ENCODE data around the gene QRFP.
A peak's percentile ranks its signal among the peaks of the same experiment; 100 is the strongest.

The QRFP gene

GRCh38 chr9:130904070-130905044 is 7.7 kb upstream of the QRFP start:
- DNase-seq: no peak

GRCh38 chr9:130903194-130904069 is 6.8 kb upstream of the QRFP start:
- DNase-seq: no peak

- no peak for DNase-seq
Observed at GRCh38 chr9:130902204-130903185, 5.9 kb upstream of the QRFP start.

- no peak for DNase-seq
Observed at GRCh38 chr9:130901498-130902203, 5.0 kb upstream of the QRFP start.

GRCh38 chr9:130900701-130901497 is 4.3 kb upstream of the QRFP start:
- DNase-seq: no peak

GRCh38 chr9:130899051-130899748 is 2.6 kb upstream of the QRFP start:
- no peak for DNase-seq

GRCh38 chr9:130898552-130898852 is 1.9 kb upstream of the QRFP start:
- no peak for DNase-seq

- no peak for DNase-seq
Observed at GRCh38 chr9:130897848-130898551, 1.4 kb upstream of the QRFP start.

GRCh38 chr9:130897105-130897751 is 616 bp upstream of the QRFP start:
- no peak for DNase-seq

- no peak for DNase-seq
Observed at GRCh38 chr9:130895481-130896232, 955 bp downstream of the QRFP start.

GRCh38 chr9:130895038-130895437 is 1.6 kb downstream of the QRFP start:
- DNase-seq: no peak

GRCh38 chr9:130894546-130894945 is 2.1 kb downstream of the QRFP start:
- no peak for DNase-seq

GRCh38 chr9:130893341-130894101 is 3.1 kb downstream of the QRFP start:
- peak; percentile 7 for DNase-seq

GRCh38 chr9:130892477-130893304 is 3.9 kb downstream of the QRFP start:
- DNase-seq: no peak

GRCh38 chr9:130891688-130892476 is 4.7 kb downstream of the QRFP start:
- no peak for DNase-seq
